ENCODE measurements around the gene RBM28.

Gene RBM28

GRCh38 chr7:128366986-128367385, 23.3 kb upstream of the RBM28 start:
- DNase-seq: no peak

DNA sequence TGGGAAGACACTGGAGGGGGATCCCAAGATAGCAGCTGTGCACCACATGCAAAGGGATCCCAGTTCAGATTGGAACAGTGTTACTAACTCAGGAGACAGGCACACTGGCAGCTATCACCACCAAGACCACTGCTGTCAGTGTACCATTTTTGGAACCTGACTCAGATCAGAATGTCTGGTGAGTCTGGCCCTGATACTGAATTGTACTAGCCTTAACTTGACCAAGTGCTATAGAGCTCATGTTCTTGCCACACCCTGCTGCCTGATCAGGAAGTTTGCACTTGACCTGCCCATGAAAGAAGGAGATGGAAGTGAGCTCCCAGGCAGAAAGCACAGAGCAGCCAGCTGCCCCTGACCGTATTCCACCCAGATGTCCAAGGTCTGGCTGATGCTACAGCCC, 22.6 kb upstream of the RBM28 start:
- DNase-seq: no peak

DNA sequence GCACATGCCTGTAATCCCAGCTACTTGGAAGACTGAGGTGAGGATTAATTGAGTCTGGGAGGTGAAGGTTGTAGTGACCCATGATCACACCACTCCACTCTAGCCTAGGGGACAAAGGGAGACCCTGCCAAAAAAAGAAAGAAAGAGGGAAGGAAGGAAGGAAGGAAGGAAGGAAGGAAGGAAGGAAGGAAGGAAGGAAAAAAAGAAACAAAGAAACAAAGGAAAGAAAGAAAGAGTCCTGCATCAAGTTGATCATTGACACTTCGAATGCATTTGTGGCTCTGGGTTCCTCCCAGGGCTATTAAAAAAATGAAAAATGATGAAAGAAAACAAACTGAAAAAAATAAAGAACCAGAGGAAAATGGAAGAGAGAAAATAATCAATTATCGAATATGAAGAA, 21.7 kb upstream of the RBM28 start:
- no peak for DNase-seq

- DNase-seq: no peak
These were observed 20.6 kb upstream of the RBM28 start for GRCh38 chr7:128364166-128364870.

GRCh38 chr7:128363261-128363721, 19.6 kb upstream of the RBM28 start:
- no peak for DNase-seq

- DNase-seq: no peak
These were observed 19.0 kb upstream of the RBM28 start for GRCh38 chr7:128362670-128363069.

- DNase-seq: peak; percentile 29 to 40
These were observed 18.0 kb upstream of the RBM28 start, which contains the start of gene PRRT4 for GRCh38 chr7:128361411-128362379. Gene PRRT4 (minus strand): TSS chr7:128361690.

DNA sequence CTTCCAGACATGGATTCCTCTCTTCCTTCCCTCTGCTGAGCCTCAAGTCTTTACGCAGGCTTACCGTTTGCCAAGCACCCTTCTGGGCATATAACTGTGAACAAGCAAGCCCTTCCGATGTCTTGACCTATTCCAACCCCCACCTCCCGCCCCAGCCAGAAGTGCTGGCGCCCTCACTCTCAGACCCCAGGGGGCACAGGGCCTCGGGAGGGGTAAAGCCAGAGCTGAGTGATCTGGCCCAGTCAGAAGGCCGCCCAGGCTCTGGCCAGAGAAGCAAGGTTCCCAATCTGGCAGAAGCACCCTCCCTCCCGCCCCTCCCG, 16.6 kb upstream of the RBM28 start:
- no peak for DNase-seq

DNA sequence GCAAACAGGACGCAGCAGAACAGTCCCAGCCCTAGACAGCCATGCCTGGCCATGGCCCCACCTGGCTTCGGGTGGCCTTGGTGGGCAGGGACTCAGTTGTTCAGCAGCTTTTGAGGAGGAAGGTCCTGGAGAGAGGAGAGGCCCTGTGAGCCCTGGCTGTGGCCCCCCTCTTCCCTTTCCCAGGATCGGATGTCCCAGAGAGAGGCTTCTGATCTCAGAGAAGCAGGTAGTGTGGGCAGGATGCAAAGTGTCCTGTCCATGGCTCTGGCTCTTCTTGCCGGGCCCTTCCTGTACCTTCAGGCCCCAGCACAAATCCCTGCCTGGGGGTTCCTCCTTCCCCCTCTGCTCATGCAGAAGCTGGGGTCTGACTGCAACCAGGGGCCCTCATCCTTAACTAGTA, 16.2 kb upstream of the RBM28 start:
- no peak for DNase-seq

- DNase-seq: no peak
These were observed 15.6 kb upstream of the RBM28 start for GRCh38 chr7:128359336-128359735.

DNA sequence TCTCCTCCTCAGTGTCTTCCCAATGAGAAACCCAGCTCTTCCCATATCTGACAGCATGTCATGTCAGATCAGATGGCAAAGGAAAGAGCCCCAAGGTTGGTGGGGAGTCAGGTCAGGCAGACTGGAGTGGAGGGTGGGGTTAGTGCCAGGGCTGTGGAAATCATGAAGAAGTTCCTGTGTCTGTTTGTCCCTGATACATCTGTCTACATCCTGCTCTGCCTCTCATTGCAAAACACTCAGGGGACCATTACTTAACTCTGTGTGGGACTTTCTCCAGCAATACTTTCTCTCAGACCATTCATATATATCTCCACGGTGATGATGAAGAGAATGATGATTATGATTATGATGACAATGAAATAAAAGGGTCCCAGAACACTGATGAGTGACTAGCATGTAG, 14.5 kb upstream of the RBM28 start:
- DNase-seq: no peak

DNA sequence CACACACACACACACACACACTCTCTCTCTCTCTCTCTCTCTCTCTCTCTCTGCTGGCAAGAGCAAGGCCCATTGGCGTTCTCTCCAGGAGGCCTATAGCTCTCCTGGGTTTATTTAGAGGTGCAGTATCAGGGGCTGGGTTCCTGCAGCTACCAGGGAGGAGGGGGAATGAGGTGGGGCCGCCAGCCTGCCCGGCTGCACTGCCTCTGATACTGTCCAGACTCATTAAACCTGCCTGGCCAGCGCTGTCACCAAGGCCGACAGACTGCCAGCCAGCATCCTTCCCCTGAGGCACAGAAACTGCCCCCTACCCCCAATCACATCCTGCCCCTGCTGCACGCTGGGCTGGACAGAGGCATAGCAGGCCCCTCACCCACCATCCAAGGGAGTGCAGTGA, 13.5 kb upstream of the RBM28 start:
- no peak for DNase-seq

DNA sequence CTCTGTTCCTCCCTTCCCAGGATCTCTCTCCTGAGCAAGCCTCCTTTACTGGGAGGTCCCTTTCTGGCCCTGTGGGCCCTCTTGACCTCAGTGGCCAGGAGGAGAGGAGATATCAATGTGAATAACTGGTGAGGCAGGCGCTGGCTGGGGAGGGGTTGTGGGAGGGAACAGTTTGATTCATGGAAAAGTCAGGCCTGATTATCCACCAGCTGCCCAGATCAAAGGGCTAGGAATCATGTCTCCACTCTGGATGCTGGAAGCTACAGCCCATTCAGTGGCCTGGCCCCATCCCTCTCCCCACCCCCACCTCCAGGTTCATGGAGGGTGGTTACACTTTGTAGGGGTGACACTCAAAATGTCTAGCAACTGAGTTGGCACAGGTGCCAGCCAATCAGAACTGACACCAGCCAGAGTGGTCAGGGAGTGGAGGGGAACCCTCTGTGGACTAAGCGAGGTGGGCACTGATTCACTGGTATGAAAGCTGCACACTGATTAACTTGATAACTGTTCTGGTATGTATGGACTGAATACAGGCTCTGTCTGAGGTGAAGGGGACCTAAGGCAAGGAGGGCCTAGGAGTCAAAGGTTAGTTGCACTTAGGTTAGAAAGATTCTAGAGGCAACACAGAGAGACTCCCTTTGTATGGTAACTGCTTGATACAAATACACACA, 13.0 kb upstream of the RBM28 start:
- DNase-seq: no peak

DNA sequence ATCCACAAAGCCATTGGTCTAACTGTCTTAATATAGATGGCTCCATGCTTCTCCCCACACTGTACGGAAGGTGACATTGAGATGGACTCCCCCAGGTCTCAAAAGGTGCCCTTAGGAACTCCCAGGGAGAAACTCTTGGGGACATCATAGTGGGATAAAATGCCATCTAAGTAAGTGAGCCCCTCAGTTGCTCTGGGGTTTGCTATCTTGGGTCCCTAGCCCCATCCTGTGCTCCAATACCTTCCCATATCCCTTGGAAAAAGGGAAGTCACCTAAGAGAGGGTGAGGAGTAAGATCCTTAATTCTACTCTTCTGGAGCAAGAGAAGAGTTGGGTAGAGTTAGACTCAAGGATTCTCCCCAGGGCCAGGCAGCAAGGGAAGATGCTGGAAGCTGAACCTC, 9.9 kb upstream of the RBM28 start:
- DNase-seq: no peak

GRCh38 chr7:128353189-128353588, 9.5 kb upstream of the RBM28 start:
- no peak for DNase-seq

GRCh38 chr7:128352636-128353035, 8.9 kb upstream of the RBM28 start:
- DNase-seq: no peak

GRCh38 chr7:128352153-128352537, 8.4 kb upstream of the RBM28 start:
- peak; percentile 33 to 46 for DNase-seq

DNA sequence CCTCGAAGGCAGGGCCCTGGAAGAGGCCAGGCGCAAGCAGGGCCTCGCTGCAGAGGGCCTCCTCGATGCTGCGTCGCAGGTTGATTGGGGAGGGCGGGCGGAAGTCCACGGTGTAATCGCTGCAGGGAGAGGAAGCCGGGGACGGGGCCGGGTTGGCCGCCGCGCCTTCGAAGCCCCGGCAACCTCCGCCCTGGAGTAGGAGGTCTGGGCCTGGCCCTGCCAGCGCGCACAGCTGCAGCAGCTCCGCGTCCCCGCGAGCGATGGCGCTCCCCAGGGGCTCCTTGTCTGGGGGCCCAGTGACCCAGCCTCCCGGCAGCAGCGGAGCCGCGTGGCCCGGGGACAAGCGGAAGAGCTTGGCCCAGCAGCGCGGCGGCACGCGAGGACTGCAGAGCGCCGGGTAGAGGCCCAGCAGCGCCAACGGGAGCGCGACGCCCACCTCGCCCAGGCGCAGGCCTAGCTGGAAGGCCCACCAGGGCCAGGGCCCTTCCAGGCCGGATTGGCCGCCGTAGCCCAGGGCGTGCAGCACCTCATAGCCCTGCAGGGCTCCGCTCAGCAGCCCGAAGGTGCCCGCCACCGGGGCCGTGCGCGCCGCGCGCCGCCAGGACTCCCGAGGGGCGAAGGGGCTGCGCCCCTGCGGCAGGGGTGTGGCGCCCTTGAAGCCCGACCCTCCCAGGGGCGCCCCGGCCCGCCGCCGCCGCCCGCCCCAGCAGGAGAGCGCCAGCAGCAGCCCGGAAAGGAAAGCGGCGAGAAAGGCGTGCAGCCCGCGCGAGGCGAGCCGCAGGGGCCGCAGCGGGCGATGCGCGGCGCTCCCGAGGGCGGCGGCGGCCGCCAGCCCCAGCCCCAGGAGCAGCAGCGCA, 7.8 kb upstream of the RBM28 start:
- DNase-seq: no peak

- DNase-seq: no peak
These were observed 7.1 kb upstream of the RBM28 start for GRCh38 chr7:128350708-128351295.

DNA sequence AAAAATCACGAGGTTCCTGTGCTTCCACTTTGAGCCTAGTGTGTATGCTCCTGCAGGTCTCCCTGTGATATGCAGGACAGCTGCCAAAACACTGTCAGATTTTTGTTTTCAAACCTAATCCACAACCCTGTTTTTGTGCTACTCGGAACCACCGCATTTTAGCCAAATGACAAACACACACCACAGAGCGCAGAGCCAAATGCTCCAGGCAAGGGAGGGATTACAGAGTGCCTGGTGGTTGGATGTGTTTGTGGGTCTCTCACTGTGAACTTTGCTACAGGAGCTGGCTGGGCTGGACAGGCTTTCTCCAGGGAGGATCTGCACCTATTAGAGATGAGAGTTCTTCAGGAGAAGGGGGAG, 5.7 kb upstream of the RBM28 start:
- no peak for DNase-seq

- DNase-seq: peak; percentile 57 to 67
These were observed 4.0 kb upstream of the RBM28 start for GRCh38 chr7:128347647-128348097.

- no peak for DNase-seq
These were observed 695 bp upstream of the RBM28 start for GRCh38 chr7:128344431-128344774.

Measured in activated CD4-positive, alpha-beta T cell treated with anti-CD3 and anti-CD28 coated beads, Interleukin-2, amount 50 U/mL, for 48 hours (primary cell).